WTC11 (cell line): Measurements from ENCODE around the gene TMEM266. TPM values are rescaled to one million over a fixed set of nuclear protein-coding genes. Genes with fewer than 3 reads are reported as not detected.

Experiments
- ATAC-seq: fragments of 200-7000 bp; cut with Tn5 transposase; 2 replicates; pipeline ENCODE4 v1.10.0; 2021; ENCODE audit warnings: mild to moderate bottlenecking, moderate library complexity
- CTCF ChIA-PET: fragments of 300-600 bp; sonication (Branson Sonifier 250); formaldehyde crosslinking; loops from one replicate; lab custom pipeline; 2021; ENCODE audit warnings: antibody characterized with exemption; lab: Charles Lee
- POLR2A ChIA-PET: fragments of 350-600 bp; sonication (Branson Sonifier 250); formaldehyde crosslinking; loops from one replicate; lab custom pipeline; 2021; ENCODE audit warnings: antibody characterized with exemption; lab: Charles Lee
- DNase-seq: peaks from one replicate; pipeline ENCODE4 v3.0.0; 2021; ENCODE audit warnings: low spot score
- H3K27ac Mint-ChIP-seq: 2 replicates; pipeline ENCODE4 v1.8.0; 2021; ENCODE audit warnings: mixed read lengths
- H3K27me3 Mint-ChIP-seq: 2 replicates; pipeline ENCODE4 v1.8.0; 2021; ENCODE audit warnings: low read depth, mild to moderate bottlenecking, moderate library complexity, mixed read lengths
- H3K36me3 Mint-ChIP-seq: 2 replicates; pipeline ENCODE4 v1.8.0; 2021; ENCODE audit warnings: mixed read lengths
- H3K4me1 Mint-ChIP-seq: 2 replicates; pipeline ENCODE4 v1.8.0; 2022; ENCODE audit warnings: mixed read lengths
- H3K4me3 Mint-ChIP-seq: 2 replicates; pipeline ENCODE4 v1.8.0; 2021; ENCODE audit warnings: mild to moderate bottlenecking, moderate library complexity, mixed read lengths
- H3K9me3 Mint-ChIP-seq: 2 replicates; pipeline ENCODE4 v1.8.0; 2021; ENCODE audit warnings: mixed read lengths
- ETV6 ChIP-seq: sonication (generic); formaldehyde crosslinking; IDR thresholded peaks from 2 replicates; pipeline ENCODE4 v1.8.1; 2022; ENCODE audit warnings: mild to moderate bottlenecking, missing genetic modification reagents
- FOXJ3 ChIP-seq: sonication (generic); formaldehyde crosslinking; IDR thresholded peaks from 2 replicates; pipeline ENCODE4 v1.9.0; 2021; ENCODE audit warnings: missing genetic modification reagents, mild to moderate bottlenecking, borderline replicate concordance
- IRF2 ChIP-seq: sonication (generic); formaldehyde crosslinking; IDR thresholded peaks from 2 replicates; pipeline ENCODE4 v1.8.0; 2022; ENCODE audit warnings: low read depth, missing genetic modification reagents, borderline replicate concordance
- NFATC4 ChIP-seq: fragments of 250-450 bp; sonication (Bioruptor Pico); IDR thresholded peaks from 2 replicates; pipeline ENCODE4 v1.9.0; 2021; ENCODE audit warnings: mild to moderate bottlenecking
- RELA ChIP-seq: sonication (generic); formaldehyde crosslinking; IDR thresholded peaks from 2 replicates; pipeline ENCODE4 v1.8.1; 2022; ENCODE audit warnings: missing genetic modification reagents, mild to moderate bottlenecking, borderline replicate concordance
- RORB ChIP-seq: fragments of 250-450 bp; sonication (Bioruptor Pico); IDR thresholded peaks from 2 replicates; pipeline ENCODE4 v1.9.0; 2021; ENCODE audit warnings: mild to moderate bottlenecking
- TCF7 ChIP-seq: sonication (generic); formaldehyde crosslinking; IDR thresholded peaks from 2 replicates; pipeline ENCODE4 v1.8.0; 2022; ENCODE audit warnings: mild to moderate bottlenecking, low read depth, missing genetic modification reagents, moderate library complexity
- ZBTB21 ChIP-seq: sonication (generic); formaldehyde crosslinking; IDR thresholded peaks from 2 replicates; pipeline ENCODE4 v1.8.1; 2023; ENCODE audit warnings: mild to moderate bottlenecking, missing genetic modification reagents, borderline replicate concordance
- ZNF396 ChIP-seq: fragments of 250-450 bp; sonication (Bioruptor Pico); IDR thresholded peaks from 2 replicates; pipeline ENCODE4 v1.8.0; 2021; ENCODE audit warnings: mild to moderate bottlenecking, moderate library complexity, borderline replicate concordance
- total RNA-seq: library from RNA; stranded (reverse); gene quantifications from 3 replicates; pipeline ENCODE4 v1.2.3, GENCODE V29; 2021
- TF ChIP-seq, protein P1 (sequence below): fragments of 250-450 bp; sonication (Bioruptor Pico); IDR thresholded peaks from 2 replicates; pipeline ENCODE4 v1.8.0; 2021; ENCODE audit warnings: mild to moderate bottlenecking
- TF ChIP-seq, protein P2 (sequence below): fragments of 250-450 bp; sonication (Bioruptor Pico); conservative IDR thresholded peaks from 2 replicates; pipeline ENCODE4 v1.9.0; 2021; ENCODE audit warnings: mild to moderate bottlenecking
- TF ChIP-seq, protein P3 (sequence below): sonication (generic); formaldehyde crosslinking; IDR thresholded peaks from 2 replicates; pipeline ENCODE4 v1.8.0; 2022; ENCODE audit warnings: missing genetic modification reagents
- TF ChIP-seq, protein P4 (sequence below): sonication (generic); formaldehyde crosslinking; IDR thresholded peaks from 2 replicates; pipeline ENCODE4 v1.8.0; 2023; ENCODE audit warnings: missing genetic modification reagents, mild to moderate bottlenecking, borderline replicate concordance
- TF ChIP-seq, protein P5 (sequence below): sonication (generic); formaldehyde crosslinking; conservative IDR thresholded peaks from 2 replicates; pipeline ENCODE4 v1.8.1; 2023; ENCODE audit warnings: mild to moderate bottlenecking, low read depth, missing genetic modification reagents, moderate library complexity

The TMEM266 gene
- total RNA-seq, 1 experiment from 2014 or later, result 8.6 TPM

DNA sequence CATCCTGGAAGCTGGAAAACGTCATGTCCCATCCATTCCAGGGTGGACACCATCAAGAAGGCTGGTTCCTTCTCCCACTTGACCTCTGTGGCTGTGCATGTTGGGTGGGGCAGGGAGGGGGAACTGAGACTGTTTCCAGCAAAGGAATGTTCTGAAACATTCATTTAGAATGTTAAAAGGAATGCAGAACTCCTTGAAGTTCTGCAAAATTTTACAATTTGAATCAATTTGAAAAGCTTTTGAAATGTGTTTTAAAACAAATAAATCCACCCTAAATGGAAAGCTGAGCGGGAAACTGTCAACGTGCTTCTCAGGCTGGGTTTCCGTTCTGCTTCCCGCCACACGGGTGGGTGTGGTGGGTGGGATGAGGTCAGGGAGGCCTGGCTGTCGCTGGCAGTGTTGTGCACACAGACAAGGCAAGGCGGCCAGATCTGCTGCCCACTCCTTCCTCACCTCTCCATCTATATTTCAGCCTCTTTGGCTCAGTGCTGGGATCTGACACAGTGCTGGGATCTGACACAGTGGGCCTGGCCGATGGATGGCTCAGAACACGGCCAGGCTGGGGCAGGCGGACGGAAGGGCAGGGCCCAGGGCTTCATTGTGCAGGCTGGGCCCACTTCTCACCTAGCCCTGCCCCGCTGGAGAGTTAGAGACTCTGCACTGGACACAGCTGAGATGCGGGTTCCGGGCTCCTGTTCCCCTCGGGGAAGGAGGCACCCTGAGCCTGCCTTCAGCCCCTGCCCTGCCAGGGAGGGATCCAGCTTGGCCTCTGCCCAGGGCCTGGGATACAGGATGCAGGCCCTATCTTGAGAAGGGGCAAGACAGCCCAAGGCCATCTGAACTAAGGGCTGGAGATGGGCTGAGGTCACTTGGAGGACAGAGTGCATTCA lies 110.4 kb downstream of the TMEM266 start:
- ATAC-seq, result no peak
- TF ChIP-seq RORB (CRISPR knock-in tag) (no peak), FOXJ3 (CRISPR knock-in tag) (no peak), NFATC4 (no peak), ZBTB21 (CRISPR knock-in tag) (no peak), IRF2 (CRISPR knock-in tag) (no peak), ETV6 (CRISPR knock-in tag) (no peak), ZNF396 (no peak), RELA (CRISPR knock-in tag) (no peak), TCF7 (CRISPR knock-in tag) (no peak)
- TF ChIP-seq, protein P1, sequence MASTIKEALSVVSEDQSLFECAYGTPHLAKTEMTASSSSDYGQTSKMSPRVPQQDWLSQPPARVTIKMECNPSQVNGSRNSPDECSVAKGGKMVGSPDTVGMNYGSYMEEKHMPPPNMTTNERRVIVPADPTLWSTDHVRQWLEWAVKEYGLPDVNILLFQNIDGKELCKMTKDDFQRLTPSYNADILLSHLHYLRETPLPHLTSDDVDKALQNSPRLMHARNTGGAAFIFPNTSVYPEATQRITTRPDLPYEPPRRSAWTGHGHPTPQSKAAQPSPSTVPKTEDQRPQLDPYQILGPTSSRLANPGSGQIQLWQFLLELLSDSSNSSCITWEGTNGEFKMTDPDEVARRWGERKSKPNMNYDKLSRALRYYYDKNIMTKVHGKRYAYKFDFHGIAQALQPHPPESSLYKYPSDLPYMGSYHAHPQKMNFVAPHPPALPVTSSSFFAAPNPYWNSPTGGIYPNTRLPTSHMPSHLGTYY (CRISPR knock-in tag), result no peak
- TF ChIP-seq, protein P2, sequence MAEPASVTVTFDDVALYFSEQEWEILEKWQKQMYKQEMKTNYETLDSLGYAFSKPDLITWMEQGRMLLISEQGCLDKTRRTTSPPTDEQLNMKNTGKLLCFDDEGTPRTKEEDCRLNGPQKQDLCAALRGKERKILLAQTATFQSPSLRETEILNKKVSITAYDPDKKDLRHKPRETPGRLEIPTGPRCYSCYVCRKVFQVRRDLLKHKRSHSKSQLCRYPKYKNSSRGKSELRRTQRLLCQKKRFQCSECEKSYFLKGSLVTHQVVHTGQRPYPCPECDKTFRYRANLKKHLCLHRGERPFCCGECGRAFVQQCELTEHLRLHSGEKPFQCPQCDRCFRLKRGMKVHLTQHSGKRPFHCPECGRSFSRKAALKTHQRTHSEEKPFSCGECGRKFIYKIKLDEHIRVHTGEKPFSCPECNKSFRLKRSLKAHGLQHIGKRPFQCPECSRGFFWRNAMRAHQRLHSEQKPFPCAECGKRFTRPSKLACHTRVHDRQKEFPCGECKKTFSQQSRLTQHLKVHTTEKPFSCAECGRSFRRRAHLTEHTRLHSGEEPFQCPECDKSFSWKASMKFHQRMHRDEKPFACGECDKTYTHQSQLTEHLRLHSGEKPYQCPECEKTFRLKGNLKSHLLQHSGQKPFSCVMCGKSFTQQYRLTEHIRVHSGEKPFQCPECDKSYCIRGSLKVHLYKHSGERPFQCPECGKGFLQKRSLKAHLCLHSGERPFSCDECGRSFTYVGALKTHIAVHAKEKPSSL, result no peak
- TF ChIP-seq, protein P3, sequence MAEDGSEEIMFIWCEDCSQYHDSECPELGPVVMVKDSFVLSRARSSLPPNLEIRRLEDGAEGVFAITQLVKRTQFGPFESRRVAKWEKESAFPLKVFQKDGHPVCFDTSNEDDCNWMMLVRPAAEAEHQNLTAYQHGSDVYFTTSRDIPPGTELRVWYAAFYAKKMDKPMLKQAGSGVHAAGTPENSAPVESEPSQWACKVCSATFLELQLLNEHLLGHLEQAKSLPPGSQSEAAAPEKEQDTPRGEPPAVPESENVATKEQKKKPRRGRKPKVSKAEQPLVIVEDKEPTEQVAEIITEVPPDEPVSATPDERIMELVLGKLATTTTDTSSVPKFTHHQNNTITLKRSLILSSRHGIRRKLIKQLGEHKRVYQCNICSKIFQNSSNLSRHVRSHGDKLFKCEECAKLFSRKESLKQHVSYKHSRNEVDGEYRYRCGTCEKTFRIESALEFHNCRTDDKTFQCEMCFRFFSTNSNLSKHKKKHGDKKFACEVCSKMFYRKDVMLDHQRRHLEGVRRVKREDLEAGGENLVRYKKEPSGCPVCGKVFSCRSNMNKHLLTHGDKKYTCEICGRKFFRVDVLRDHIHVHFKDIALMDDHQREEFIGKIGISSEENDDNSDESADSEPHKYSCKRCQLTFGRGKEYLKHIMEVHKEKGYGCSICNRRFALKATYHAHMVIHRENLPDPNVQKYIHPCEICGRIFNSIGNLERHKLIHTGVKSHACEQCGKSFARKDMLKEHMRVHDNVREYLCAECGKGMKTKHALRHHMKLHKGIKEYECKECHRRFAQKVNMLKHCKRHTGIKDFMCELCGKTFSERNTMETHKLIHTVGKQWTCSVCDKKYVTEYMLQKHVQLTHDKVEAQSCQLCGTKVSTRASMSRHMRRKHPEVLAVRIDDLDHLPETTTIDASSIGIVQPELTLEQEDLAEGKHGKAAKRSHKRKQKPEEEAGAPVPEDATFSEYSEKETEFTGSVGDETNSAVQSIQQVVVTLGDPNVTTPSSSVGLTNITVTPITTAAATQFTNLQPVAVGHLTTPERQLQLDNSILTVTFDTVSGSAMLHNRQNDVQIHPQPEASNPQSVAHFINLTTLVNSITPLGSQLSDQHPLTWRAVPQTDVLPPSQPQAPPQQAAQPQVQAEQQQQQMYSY (CRISPR knock-in tag), result no peak
- TF ChIP-seq, protein P4, sequence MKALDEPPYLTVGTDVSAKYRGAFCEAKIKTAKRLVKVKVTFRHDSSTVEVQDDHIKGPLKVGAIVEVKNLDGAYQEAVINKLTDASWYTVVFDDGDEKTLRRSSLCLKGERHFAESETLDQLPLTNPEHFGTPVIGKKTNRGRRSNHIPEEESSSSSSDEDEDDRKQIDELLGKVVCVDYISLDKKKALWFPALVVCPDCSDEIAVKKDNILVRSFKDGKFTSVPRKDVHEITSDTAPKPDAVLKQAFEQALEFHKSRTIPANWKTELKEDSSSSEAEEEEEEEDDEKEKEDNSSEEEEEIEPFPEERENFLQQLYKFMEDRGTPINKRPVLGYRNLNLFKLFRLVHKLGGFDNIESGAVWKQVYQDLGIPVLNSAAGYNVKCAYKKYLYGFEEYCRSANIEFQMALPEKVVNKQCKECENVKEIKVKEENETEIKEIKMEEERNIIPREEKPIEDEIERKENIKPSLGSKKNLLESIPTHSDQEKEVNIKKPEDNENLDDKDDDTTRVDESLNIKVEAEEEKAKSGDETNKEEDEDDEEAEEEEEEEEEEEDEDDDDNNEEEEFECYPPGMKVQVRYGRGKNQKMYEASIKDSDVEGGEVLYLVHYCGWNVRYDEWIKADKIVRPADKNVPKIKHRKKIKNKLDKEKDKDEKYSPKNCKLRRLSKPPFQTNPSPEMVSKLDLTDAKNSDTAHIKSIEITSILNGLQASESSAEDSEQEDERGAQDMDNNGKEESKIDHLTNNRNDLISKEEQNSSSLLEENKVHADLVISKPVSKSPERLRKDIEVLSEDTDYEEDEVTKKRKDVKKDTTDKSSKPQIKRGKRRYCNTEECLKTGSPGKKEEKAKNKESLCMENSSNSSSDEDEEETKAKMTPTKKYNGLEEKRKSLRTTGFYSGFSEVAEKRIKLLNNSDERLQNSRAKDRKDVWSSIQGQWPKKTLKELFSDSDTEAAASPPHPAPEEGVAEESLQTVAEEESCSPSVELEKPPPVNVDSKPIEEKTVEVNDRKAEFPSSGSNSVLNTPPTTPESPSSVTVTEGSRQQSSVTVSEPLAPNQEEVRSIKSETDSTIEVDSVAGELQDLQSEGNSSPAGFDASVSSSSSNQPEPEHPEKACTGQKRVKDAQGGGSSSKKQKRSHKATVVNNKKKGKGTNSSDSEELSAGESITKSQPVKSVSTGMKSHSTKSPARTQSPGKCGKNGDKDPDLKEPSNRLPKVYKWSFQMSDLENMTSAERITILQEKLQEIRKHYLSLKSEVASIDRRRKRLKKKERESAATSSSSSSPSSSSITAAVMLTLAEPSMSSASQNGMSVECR (CRISPR knock-in tag), result no peak
- TF ChIP-seq, protein P5, sequence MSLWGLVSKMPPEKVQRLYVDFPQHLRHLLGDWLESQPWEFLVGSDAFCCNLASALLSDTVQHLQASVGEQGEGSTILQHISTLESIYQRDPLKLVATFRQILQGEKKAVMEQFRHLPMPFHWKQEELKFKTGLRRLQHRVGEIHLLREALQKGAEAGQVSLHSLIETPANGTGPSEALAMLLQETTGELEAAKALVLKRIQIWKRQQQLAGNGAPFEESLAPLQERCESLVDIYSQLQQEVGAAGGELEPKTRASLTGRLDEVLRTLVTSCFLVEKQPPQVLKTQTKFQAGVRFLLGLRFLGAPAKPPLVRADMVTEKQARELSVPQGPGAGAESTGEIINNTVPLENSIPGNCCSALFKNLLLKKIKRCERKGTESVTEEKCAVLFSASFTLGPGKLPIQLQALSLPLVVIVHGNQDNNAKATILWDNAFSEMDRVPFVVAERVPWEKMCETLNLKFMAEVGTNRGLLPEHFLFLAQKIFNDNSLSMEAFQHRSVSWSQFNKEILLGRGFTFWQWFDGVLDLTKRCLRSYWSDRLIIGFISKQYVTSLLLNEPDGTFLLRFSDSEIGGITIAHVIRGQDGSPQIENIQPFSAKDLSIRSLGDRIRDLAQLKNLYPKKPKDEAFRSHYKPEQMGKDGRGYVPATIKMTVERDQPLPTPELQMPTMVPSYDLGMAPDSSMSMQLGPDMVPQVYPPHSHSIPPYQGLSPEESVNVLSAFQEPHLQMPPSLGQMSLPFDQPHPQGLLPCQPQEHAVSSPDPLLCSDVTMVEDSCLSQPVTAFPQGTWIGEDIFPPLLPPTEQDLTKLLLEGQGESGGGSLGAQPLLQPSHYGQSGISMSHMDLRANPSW (CRISPR knock-in tag), result no peak
- Mint-ChIP-seq H3K9me3 (peaks cover 5% of the 10 kb centered on the region; the same call in 1 of the 2 replicates), H3K36me3 (no peaks in the 10 kb centered on the region), H3K27ac (no peak overlapping the region), H3K4me3 (no peak overlapping the region), H3K27me3 (no peaks in the 10 kb centered on the region), H3K4me1 (peaks cover 6% of the 10 kb centered on the region; the same call in 1 of the 2 replicates)
- ChIA-PET POLR2A (interaction anchor here (0.6 kb wide), 1 partner anchor 18 kb away, joined by 3 read pairs; no protein-coding TSS in a partner anchor), CTCF (interaction anchor here (0.7 kb wide), 1 partner anchor 14 kb away, joined by 4 read pairs; no protein-coding TSS in a partner anchor)
- DNase-seq, result no peak
